ENCODE results near the gene MCM7.

The MCM7 gene

GRCh38 chr7:100099452-100099851 lies 1.7 kb downstream of the MCM7 start:
- Histone ChIP-seq H2AK5ac (ENCODE audit: low read depth, low read length) (peak overlapping the region; percentile 68), H3K27me3 (ENCODE audit: control insufficient read depth in 3 of 3, insufficient read depth in 3 of 3, low read depth in 1 of 3, low read length in 3 of 3) (no peaks in the 10 kb centered on the region), H3K4me3 (ENCODE audit: low read length in 2 of 2) (peak overlapping the region; percentile 99), H2AFZ (ENCODE audit: low read length) (no peak overlapping the region), H3K9ac (ENCODE audit: low read depth, low read length, poor library complexity) (peak overlapping the region; percentile 53), H3K27ac (replicated peaks; ENCODE audit: low read length) (no peak overlapping the region), H3K4me1 (ENCODE audit: control insufficient read depth in 2 of 2, insufficient read depth in 1 of 2, low read depth in 1 of 2, low read length in 2 of 2) (peaks cover 10 to 20% of the 10 kb centered on the region in 2 donors), H3K23ac (ENCODE audit: low read depth, low read length, poor library complexity) (peak overlapping the region; percentile 16), H3K79me1 (ENCODE audit: low read depth, low read length) (peaks cover 8% of the 10 kb centered on the region), H4K8ac (ENCODE audit: low read depth, low read length) (no peak overlapping the region), H3K18ac (ENCODE audit: low read length) (no peak overlapping the region), H2BK120ac (ENCODE audit: low read depth, low read length) (no peak overlapping the region), H3K4me2 (ENCODE audit: insufficient read depth, low read length, poor library complexity, severe bottlenecking) (peak overlapping the region; percentile 63), H2BK15ac (ENCODE audit: low read length) (no peak overlapping the region), H3K36me3 (replicated peaks in 1 of 2; ENCODE audit: control insufficient read depth in 2 of 2, insufficient read depth in 2 of 2, low read length in 2 of 2) (peaks cover 50 to 69% of the 10 kb centered on the region in 2 donors), H2BK12ac (ENCODE audit: low read length) (no peak overlapping the region), H4K91ac (ENCODE audit: low read depth, low read length, poor library complexity) (no peak overlapping the region), H2BK5ac (ENCODE audit: low read length) (no peak overlapping the region), H3K4ac (ENCODE audit: low read length) (no peak overlapping the region), H3K9me3 (replicated peaks in 1 of 2; ENCODE audit: control insufficient read depth in 2 of 2, insufficient read depth in 1 of 2, low read depth in 1 of 2, low read length in 2 of 2) (no peaks in the 10 kb centered on the region), H3K14ac (ENCODE audit: low read length) (no peak overlapping the region)
- WGBS, 2 donors (ENCODE audit: extremely low coverage in 2 of 2, insufficient read length in 2 of 2, insufficient replicate concordance in 1 of 2): no CpG with 5 or more reads among the region's 12 CpGs
- no peak for DNase-seq (ENCODE audit: low spot score)

- H2AFZ ChIP-seq (ENCODE audit: low read length): no peak overlapping the region
- H3K4ac ChIP-seq (ENCODE audit: low read length): no peak overlapping the region
- no CpG with 5 or more reads among the region's 10 CpGs for WGBS, 2 donors (ENCODE audit: extremely low coverage in 2 of 2, insufficient read length in 2 of 2, insufficient replicate concordance in 1 of 2)
- H2AK5ac ChIP-seq (ENCODE audit: low read depth, low read length): no peak overlapping the region
- peak overlapping the region in 1 of 2 donors; percentile 99 for H3K4me3 ChIP-seq (ENCODE audit: low read length in 2 of 2)
- H3K9me3 ChIP-seq (replicated peaks in 1 of 2; ENCODE audit: control insufficient read depth in 2 of 2, insufficient read depth in 1 of 2, low read depth in 1 of 2, low read length in 2 of 2): no peaks in the 10 kb centered on the region
- no peak overlapping the region for H3K23ac ChIP-seq (ENCODE audit: low read depth, low read length, poor library complexity)
- DNase-seq (ENCODE audit: low spot score): no peak
- H2BK5ac ChIP-seq (ENCODE audit: low read length): no peak overlapping the region
- no peak overlapping the region for H3K4me2 ChIP-seq (ENCODE audit: insufficient read depth, low read length, poor library complexity, severe bottlenecking)
- peaks cover 10% of the 10 kb centered on the region for H3K79me1 ChIP-seq (ENCODE audit: low read depth, low read length)
- H3K27me3 ChIP-seq (ENCODE audit: control insufficient read depth in 3 of 3, insufficient read depth in 3 of 3, low read depth in 1 of 3, low read length in 3 of 3): no peaks in the 10 kb centered on the region
- H2BK120ac ChIP-seq (ENCODE audit: low read depth, low read length): no peak overlapping the region
- H3K4me1 ChIP-seq (ENCODE audit: control insufficient read depth in 2 of 2, insufficient read depth in 1 of 2, low read depth in 1 of 2, low read length in 2 of 2): peaks cover 10 to 20% of the 10 kb centered on the region in 2 donors
- peaks cover 54 to 71% of the 10 kb centered on the region in 2 donors for H3K36me3 ChIP-seq (replicated peaks in 1 of 2; ENCODE audit: control insufficient read depth in 2 of 2, insufficient read depth in 2 of 2, low read length in 2 of 2)
- H3K14ac ChIP-seq (ENCODE audit: low read length): no peak overlapping the region
- no peak overlapping the region for H3K27ac ChIP-seq (replicated peaks; ENCODE audit: low read length)
- H3K9ac ChIP-seq (ENCODE audit: low read depth, low read length, poor library complexity): peak overlapping the region; percentile 37
- H2BK15ac ChIP-seq (ENCODE audit: low read length): no peak overlapping the region
- no peak overlapping the region for H4K8ac ChIP-seq (ENCODE audit: low read depth, low read length)
- no peak overlapping the region for H3K18ac ChIP-seq (ENCODE audit: low read length)
- no peak overlapping the region for H2BK12ac ChIP-seq (ENCODE audit: low read length)
- no peak overlapping the region for H4K91ac ChIP-seq (ENCODE audit: low read depth, low read length, poor library complexity)
These were observed 2.3 kb downstream of the MCM7 start for GRCh38 chr7:100098913-100099312.

DNA sequence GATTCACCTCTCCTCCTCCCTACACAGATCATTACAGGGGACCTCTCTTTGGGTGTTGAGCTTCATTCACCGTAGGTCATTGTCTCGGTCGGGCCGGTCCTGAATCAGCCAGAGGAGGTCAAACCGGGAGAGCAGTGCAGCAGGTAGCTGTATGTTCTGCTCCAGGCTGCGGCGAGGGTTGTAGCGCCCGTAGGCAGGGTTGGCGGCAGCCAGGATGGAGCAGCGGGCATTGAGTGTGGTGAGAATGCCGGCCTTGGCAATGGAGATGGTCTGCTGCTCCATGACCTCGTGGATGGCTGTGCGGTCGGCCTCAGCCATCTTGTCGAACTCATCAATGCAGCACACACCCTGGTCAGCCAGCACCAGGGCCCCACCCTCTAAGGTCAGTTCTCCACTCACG lies 5.5 kb downstream of the MCM7 start:
- Histone ChIP-seq H3K9ac (ENCODE audit: low read depth, low read length, poor library complexity) (peak overlapping the region; percentile 83), H2AK5ac (ENCODE audit: low read depth, low read length) (peak overlapping the region; percentile 17), H3K27me3 (ENCODE audit: control insufficient read depth in 3 of 3, insufficient read depth in 3 of 3, low read depth in 1 of 3, low read length in 3 of 3) (no peaks in the 10 kb centered on the region), H3K4me3 (ENCODE audit: low read length in 2 of 2) (no peak overlapping the region), H3K4me2 (ENCODE audit: insufficient read depth, low read length, poor library complexity, severe bottlenecking) (no peak overlapping the region), H2BK15ac (ENCODE audit: low read length) (no peak overlapping the region), H3K27ac (replicated peaks; ENCODE audit: low read length) (no peak overlapping the region), H2BK12ac (ENCODE audit: low read length) (no peak overlapping the region), H3K4me1 (ENCODE audit: control insufficient read depth in 2 of 2, insufficient read depth in 1 of 2, low read depth in 1 of 2, low read length in 2 of 2) (peaks cover 6 to 9% of the 10 kb centered on the region in 2 donors), H2AFZ (ENCODE audit: low read length) (no peak overlapping the region), H3K9me3 (replicated peaks in 1 of 2; ENCODE audit: control insufficient read depth in 2 of 2, insufficient read depth in 1 of 2, low read depth in 1 of 2, low read length in 2 of 2) (no peaks in the 10 kb centered on the region), H2BK5ac (ENCODE audit: low read length) (no peak overlapping the region), H3K23ac (ENCODE audit: low read depth, low read length, poor library complexity) (peak overlapping the region; percentile 86), H4K8ac (ENCODE audit: low read depth, low read length) (no peak overlapping the region), H4K91ac (ENCODE audit: low read depth, low read length, poor library complexity) (no peak overlapping the region), H3K18ac (ENCODE audit: low read length) (no peak overlapping the region), H3K36me3 (replicated peaks in 1 of 2; ENCODE audit: control insufficient read depth in 2 of 2, insufficient read depth in 2 of 2, low read length in 2 of 2) (peaks cover 78 to 95% of the 10 kb centered on the region in 2 donors), H3K79me1 (ENCODE audit: low read depth, low read length) (peaks cover 14% of the 10 kb centered on the region), H2BK120ac (ENCODE audit: low read depth, low read length) (no peak overlapping the region), H3K4ac (ENCODE audit: low read length) (no peak overlapping the region), H3K14ac (ENCODE audit: low read length) (no peak overlapping the region)
- WGBS, 2 donors (ENCODE audit: extremely low coverage in 2 of 2, insufficient read length in 2 of 2, insufficient replicate concordance in 1 of 2): no CpG with 5 or more reads among the region's 17 CpGs
- no peak for DNase-seq (ENCODE audit: low spot score)

GRCh38 chr7:100095289-100095688 lies 5.9 kb downstream of the MCM7 start:
- H2BK12ac ChIP-seq (ENCODE audit: low read length): no peak overlapping the region
- H3K79me1 ChIP-seq (ENCODE audit: low read depth, low read length): peaks cover 14% of the 10 kb centered on the region
- H3K4me3 ChIP-seq (ENCODE audit: low read length in 2 of 2): no peak overlapping the region
- H3K27me3 ChIP-seq (ENCODE audit: control insufficient read depth in 3 of 3, insufficient read depth in 3 of 3, low read depth in 1 of 3, low read length in 3 of 3): no peaks in the 10 kb centered on the region
- H2AFZ ChIP-seq (ENCODE audit: low read length): no peak overlapping the region
- H3K4ac ChIP-seq (ENCODE audit: low read length): no peak overlapping the region
- H2BK120ac ChIP-seq (ENCODE audit: low read depth, low read length): no peak overlapping the region
- H3K9ac ChIP-seq (ENCODE audit: low read depth, low read length, poor library complexity): no peak overlapping the region
- H3K14ac ChIP-seq (ENCODE audit: low read length): no peak overlapping the region
- H2BK5ac ChIP-seq (ENCODE audit: low read length): no peak overlapping the region
- DNase-seq (ENCODE audit: low spot score): no peak
- no CpG with 5 or more reads among the region's 9 CpGs for WGBS, 2 donors (ENCODE audit: extremely low coverage in 2 of 2, insufficient read length in 2 of 2, insufficient replicate concordance in 1 of 2)
- H3K36me3 ChIP-seq (replicated peaks in 1 of 2; ENCODE audit: control insufficient read depth in 2 of 2, insufficient read depth in 2 of 2, low read length in 2 of 2): peaks cover 82 to 99% of the 10 kb centered on the region in 2 donors
- H3K27ac ChIP-seq (replicated peaks; ENCODE audit: low read length): no peak overlapping the region
- H3K9me3 ChIP-seq (replicated peaks in 1 of 2; ENCODE audit: control insufficient read depth in 2 of 2, insufficient read depth in 1 of 2, low read depth in 1 of 2, low read length in 2 of 2): no peaks in the 10 kb centered on the region
- H4K91ac ChIP-seq (ENCODE audit: low read depth, low read length, poor library complexity): no peak overlapping the region
- no peak overlapping the region for H2AK5ac ChIP-seq (ENCODE audit: low read depth, low read length)
- no peak overlapping the region for H3K4me2 ChIP-seq (ENCODE audit: insufficient read depth, low read length, poor library complexity, severe bottlenecking)
- peaks cover 6 to 9% of the 10 kb centered on the region in 2 donors for H3K4me1 ChIP-seq (ENCODE audit: control insufficient read depth in 2 of 2, insufficient read depth in 1 of 2, low read depth in 1 of 2, low read length in 2 of 2)
- H3K18ac ChIP-seq (ENCODE audit: low read length): no peak overlapping the region
- no peak overlapping the region for H4K8ac ChIP-seq (ENCODE audit: low read depth, low read length)
- H2BK15ac ChIP-seq (ENCODE audit: low read length): no peak overlapping the region
- H3K23ac ChIP-seq (ENCODE audit: low read depth, low read length, poor library complexity): no peak overlapping the region

Data from neuronal stem cell (in vitro differentiated cells).